HEK293 (cell line): Measurements from ENCODE around the gene BTRC.

Source experiments
- CTCF ChIA-PET: fragments of 350-600 bp; formaldehyde crosslinking; extraction: SDS; loops from one replicate; lab custom pipeline; 2021; ENCODE audit warnings: antibody characterized with exemption; lab: Yijun Ruan, JAX
- POLR2A ChIA-PET: fragments of 300-600 bp; formaldehyde crosslinking; extraction: SDS; loops from one replicate; lab custom pipeline; 2020; ENCODE audit warnings: antibody characterized with exemption, inconsistent platforms; lab: Yijun Ruan, JAX
- H3K27ac ChIP-seq: fragments of 200-500 bp; sonication (Bioruptor generic); 2 replicates; pipeline ENCODE4 v1.5.1; 2014; ENCODE audit warnings: low read depth, low read length, control low read depth, inconsistent platforms; ENCODE audit errors: extremely low read depth
- H3K36me3 ChIP-seq, 2 experiments: fragments of 200-500 bp in 1 of 2; sonication (Bioruptor generic) in 1 of 2; 1 replicate in 1 of 2; 2 replicates in 1 of 2; pipeline ENCODE4 v1.5.1; 2014 to 2017; ENCODE audit warnings: inconsistent platforms in 2 of 2, low read length in 2 of 2; ENCODE audit not compliant: control insufficient read depth in 2 of 2, insufficient read depth in 1 of 2
- H3K4me1 ChIP-seq: fragments of 200-500 bp; sonication (Bioruptor generic); 2 replicates; pipeline ENCODE4 v1.5.1; 2014; ENCODE audit warnings: mild to moderate bottlenecking, low read length, inconsistent platforms; ENCODE audit not compliant: control insufficient read depth, insufficient read depth
- H3K4me3 ChIP-seq: 2 replicates; pipeline ENCODE4 v1.5.1; 2011; ENCODE audit warnings: low read depth, mild to moderate bottlenecking, control low read depth, low read length, moderate library complexity
- H3K9me3 ChIP-seq: fragments of 200-500 bp; sonication (Bioruptor generic); 2 replicates; pipeline ENCODE4 v1.5.1; 2014; ENCODE audit warnings: low read depth, low read length, inconsistent platforms; ENCODE audit not compliant: control insufficient read depth, insufficient read depth
- HOXA7 ChIP-seq: sonication (generic); formaldehyde crosslinking; IDR thresholded peaks from 2 replicates; pipeline ENCODE4 v1.8.1; 2022; ENCODE audit warnings: missing genetic modification reagents, borderline replicate concordance
- KLF1 ChIP-seq: fragments of 450-650 bp; formaldehyde crosslinking; IDR thresholded peaks from 2 replicates; pipeline ENCODE4 v1.5.1; 2016; ENCODE audit warnings: missing biosample characterization, missing genetic modification characterization
- KLF10 ChIP-seq: fragments of 450-650 bp; IDR thresholded peaks from 2 replicates; pipeline ENCODE4 v1.5.1; 2018; ENCODE audit warnings: missing biosample characterization, mild to moderate bottlenecking, missing genetic modification characterization
- PRDM1 ChIP-seq: fragments of 450-650 bp; formaldehyde crosslinking; IDR thresholded peaks from 2 replicates; pipeline ENCODE4; 2016; ENCODE audit warnings: missing biosample characterization, missing genetic modification characterization
- REPIN1 ChIP-seq: fragments of 450-650 bp; formaldehyde crosslinking; IDR thresholded peaks from 2 replicates; pipeline ENCODE4 v1.5.1; 2017; ENCODE audit warnings: missing biosample characterization, missing genetic modification characterization, low read depth
- ZFHX2 ChIP-seq: fragments of 450-650 bp; formaldehyde crosslinking; conservative IDR thresholded peaks from 2 replicates; pipeline ENCODE4 v1.5.1; 2016; ENCODE audit warnings: missing biosample characterization, missing genetic modification characterization
- ZNF114 ChIP-seq: fragments of 450-650 bp; formaldehyde crosslinking; IDR thresholded peaks from 2 replicates; pipeline ENCODE4 v1.5.0; 2017; ENCODE audit warnings: missing biosample characterization, missing genetic modification characterization
- ZNF16 ChIP-seq: fragments of 450-650 bp; formaldehyde crosslinking; IDR thresholded peaks from 2 replicates; pipeline ENCODE4 v1.5.1; 2016; ENCODE audit warnings: low read depth, missing biosample characterization, missing genetic modification characterization
- ZNF175 ChIP-seq: fragments of 450-650 bp; formaldehyde crosslinking; IDR thresholded peaks from 2 replicates; pipeline ENCODE4 v1.5.1; 2016; ENCODE audit warnings: missing biosample characterization, missing genetic modification characterization
- ZNF248 ChIP-seq: fragments of 450-650 bp; formaldehyde crosslinking; IDR thresholded peaks from 2 replicates; pipeline ENCODE4 v1.5.1; 2017; ENCODE audit warnings: missing biosample characterization, missing genetic modification characterization
- ZNF280D ChIP-seq: fragments of 450-650 bp; formaldehyde crosslinking; IDR thresholded peaks from 2 replicates; pipeline ENCODE4 v1.5.1; 2016; ENCODE audit warnings: missing biosample characterization, missing genetic modification characterization
- ZNF324 ChIP-seq: fragments of 450-650 bp; formaldehyde crosslinking; IDR thresholded peaks from 2 replicates; pipeline ENCODE4 v1.5.1; 2016; ENCODE audit warnings: missing biosample characterization, missing genetic modification characterization
- ZNF354C ChIP-seq: fragments of 450-650 bp; formaldehyde crosslinking; IDR thresholded peaks from 2 replicates; pipeline ENCODE4 v1.5.1; 2016; ENCODE audit warnings: missing biosample characterization, missing genetic modification characterization, low read depth, borderline replicate concordance
- ZNF37A ChIP-seq: fragments of 450-650 bp; IDR thresholded peaks from 2 replicates; pipeline ENCODE4 v1.5.1; 2018; ENCODE audit warnings: missing biosample characterization, missing genetic modification characterization
- ZNF433 ChIP-seq: fragments of 450-650 bp; formaldehyde crosslinking; IDR thresholded peaks from 2 replicates; pipeline ENCODE4 v1.5.1; 2016; ENCODE audit warnings: missing biosample characterization, missing genetic modification characterization, low read depth
- ZNF473 ChIP-seq: fragments of 450-650 bp; formaldehyde crosslinking; IDR thresholded peaks from 2 replicates; pipeline ENCODE4 v1.5.1; 2017; ENCODE audit warnings: missing biosample characterization, missing genetic modification characterization
- ZNF518A ChIP-seq: fragments of 450-650 bp; formaldehyde crosslinking; conservative IDR thresholded peaks from 2 replicates; pipeline ENCODE4 v1.5.1; 2016; ENCODE audit warnings: low read depth, missing biosample characterization, missing genetic modification characterization
- ZNF530 ChIP-seq: fragments of 450-650 bp; formaldehyde crosslinking; IDR thresholded peaks from 2 replicates; pipeline ENCODE4 v1.5.1; 2016; ENCODE audit warnings: low read depth, missing biosample characterization, missing genetic modification characterization
- ZSCAN18 ChIP-seq: fragments of 450-650 bp; formaldehyde crosslinking; IDR thresholded peaks from 2 replicates; pipeline ENCODE4 v1.5.1; 2016; ENCODE audit warnings: missing biosample characterization, missing genetic modification characterization

Gene BTRC

GRCh38 chr10:101341438-101341837 is 12.5 kb upstream of the BTRC start:
- TF ChIP-seq ZFHX2 (no peak), ZNF433 (tag by site-specific recombination) (no peak), ZNF473 (tag by site-specific recombination) (no peak), HOXA7 (no peak), KLF10 (tag by site-specific recombination) (no peak), ZNF248 (tag by site-specific recombination) (no peak), ZSCAN18 (tag by site-specific recombination) (no peak)
- Histone ChIP-seq H3K27ac (no peak overlapping the region), H3K4me3 (no peak overlapping the region), H3K36me3 (no peaks in the 10 kb centered on the region), H3K4me1 (no peaks in the 10 kb centered on the region), H3K9me3 (no peaks in the 10 kb centered on the region)
- ChIA-PET POLR2A (no interaction called here), CTCF (interaction anchor here (0.6 to 2.1 kb wide), 4 partner anchors 10 to 133 kb away, joined by 3 to 6 read pairs (median 4); no protein-coding TSS in a partner anchor)

- H3K4me3 ChIP-seq = no peak overlapping the region
- ChIA-PET POLR2A (no interaction called here), CTCF (interaction anchor here (1.0 to 1.1 kb wide), 2 partner anchors 10 to 95 kb away, joined by 4 to 5 read pairs; no protein-coding TSS in a partner anchor)
- H3K4me1 ChIP-seq = no peaks in the 10 kb centered on the region
- H3K27ac ChIP-seq = no peak overlapping the region
- no peak for TF ChIP-seq REPIN1 (tag by site-specific recombination)
- TF ChIP-seq PRDM1 = no peak
- no peak for TF ChIP-seq ZNF16 (tag by site-specific recombination)
- TF ChIP-seq KLF1 (tag by site-specific recombination) = no peak
- no peak for TF ChIP-seq ZNF37A
- TF ChIP-seq ZNF280D = no peak
- TF ChIP-seq ZNF354C (tag by site-specific recombination) = no peak
- no peak for TF ChIP-seq ZNF518A
- no peak for TF ChIP-seq ZNF324 (tag by site-specific recombination)
- no peak for TF ChIP-seq ZNF175 (tag by site-specific recombination)
- TF ChIP-seq ZNF530 = no peak
- no peak for TF ChIP-seq ZNF114
- no peaks in the 10 kb centered on the region for H3K36me3 ChIP-seq
- H3K9me3 ChIP-seq = no peaks in the 10 kb centered on the region
Observed at GRCh38 chr10:101346177-101346576, 7.8 kb upstream of the BTRC start.
